ENCODE results near the gene UCKL1.
"Not testable (repeated sequence)": the region's sequence is repeated elsewhere in the genome, so short reads cannot be mapped to it uniquely, and the experiment has no call there.

The UCKL1 gene

GRCh38 chr20:63942969-63943807, 13.0 kb downstream of the UCKL1 start:
- no peak for DNase-seq

GRCh38 chr20:63942250-63942951, 13.8 kb downstream of the UCKL1 start:
- no peak for DNase-seq

- no peak for DNase-seq
Observed at GRCh38 chr20:63941282-63942081, 14.7 kb downstream of the UCKL1 start.

- DNase-seq, result no peak
Observed at GRCh38 chr20:63940472-63941266, 15.5 kb downstream of the UCKL1 start.

GRCh38 chr20:63940071-63940471, 16.1 kb downstream of the UCKL1 start:
- no peak for DNase-seq

- DNase-seq, result no peak
Observed at GRCh38 chr20:63939061-63939935, 16.9 kb downstream of the UCKL1 start.

GRCh38 chr20:63937596-63937995, 18.6 kb downstream of the UCKL1 start:
- DNase-seq, result no peak

- DNase-seq, result no peak
Observed at GRCh38 chr20:63935447-63935846, 20.8 kb downstream of the UCKL1 start.

- no peak for DNase-seq
Observed at GRCh38 chr20:63934271-63935068, 21.7 kb downstream of the UCKL1 start.

GRCh38 chr20:63933646-63934045, 22.6 kb downstream of the UCKL1 start:
- no peak for DNase-seq

GRCh38 chr20:63932606-63933160, 23.5 kb downstream of the UCKL1 start:
- DNase-seq, result no peak

- no peak for DNase-seq
Observed at GRCh38 chr20:63931735-63932134, 24.5 kb downstream of the UCKL1 start.

- DNase-seq, result no peak
Observed at GRCh38 chr20:63930971-63931553, 25.2 kb downstream of the UCKL1 start.

- DNase-seq, result not testable (repeated sequence)
Observed at GRCh38 chr20:63929473-63929883, 26.7 kb downstream of the UCKL1 start.

- DNase-seq, result no peak
Observed at GRCh38 chr20:63929071-63929470, 27.1 kb downstream of the UCKL1 start.

GRCh38 chr20:63926298-63926697, 29.9 kb downstream of the UCKL1 start:
- no peak for DNase-seq

- DNase-seq, result no peak
Observed at GRCh38 chr20:63924241-63924640, 32.0 kb downstream of the UCKL1 start.

- no peak for DNase-seq
Observed at GRCh38 chr20:63923651-63924050, 32.6 kb downstream of the UCKL1 start.

GRCh38 chr20:63920226-63920625, 36.0 kb downstream of the UCKL1 start:
- no peak for DNase-seq

- no peak for DNase-seq
Observed at GRCh38 chr20:63919130-63919529, 37.1 kb downstream of the UCKL1 start.

Data from NCI-H1105 (cell line).